ENCODE results near the gene SKAP1. TPM values are rescaled to one million over a fixed set of nuclear protein-coding genes. Genes with fewer than 3 reads are reported as not detected.

Gene SKAP1
- total and polyA plus RNA-seq, 2 donors from 2014 or later = 34.8 to 42.6 TPM

DNA sequence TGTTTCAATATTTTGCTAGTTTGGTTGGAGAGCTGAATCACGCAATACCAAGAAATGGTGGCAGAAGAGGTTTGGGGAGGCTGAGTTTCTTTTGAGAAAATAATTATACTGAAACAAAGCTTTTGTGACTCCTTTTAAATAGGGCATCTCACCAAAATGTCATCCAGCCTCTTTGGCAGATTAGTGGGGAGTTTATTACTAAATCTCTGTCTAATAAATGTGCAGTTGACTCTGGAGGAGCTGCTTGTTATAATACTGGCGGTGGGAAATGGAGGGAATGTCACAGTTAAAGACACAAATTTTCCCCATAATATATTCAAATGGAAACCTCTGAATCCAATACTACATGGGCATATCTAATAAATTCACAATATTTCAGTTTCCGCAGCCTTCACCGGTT lies 277.7 kb downstream of the SKAP1 start:
- TF ChIP-seq, protein P1, sequence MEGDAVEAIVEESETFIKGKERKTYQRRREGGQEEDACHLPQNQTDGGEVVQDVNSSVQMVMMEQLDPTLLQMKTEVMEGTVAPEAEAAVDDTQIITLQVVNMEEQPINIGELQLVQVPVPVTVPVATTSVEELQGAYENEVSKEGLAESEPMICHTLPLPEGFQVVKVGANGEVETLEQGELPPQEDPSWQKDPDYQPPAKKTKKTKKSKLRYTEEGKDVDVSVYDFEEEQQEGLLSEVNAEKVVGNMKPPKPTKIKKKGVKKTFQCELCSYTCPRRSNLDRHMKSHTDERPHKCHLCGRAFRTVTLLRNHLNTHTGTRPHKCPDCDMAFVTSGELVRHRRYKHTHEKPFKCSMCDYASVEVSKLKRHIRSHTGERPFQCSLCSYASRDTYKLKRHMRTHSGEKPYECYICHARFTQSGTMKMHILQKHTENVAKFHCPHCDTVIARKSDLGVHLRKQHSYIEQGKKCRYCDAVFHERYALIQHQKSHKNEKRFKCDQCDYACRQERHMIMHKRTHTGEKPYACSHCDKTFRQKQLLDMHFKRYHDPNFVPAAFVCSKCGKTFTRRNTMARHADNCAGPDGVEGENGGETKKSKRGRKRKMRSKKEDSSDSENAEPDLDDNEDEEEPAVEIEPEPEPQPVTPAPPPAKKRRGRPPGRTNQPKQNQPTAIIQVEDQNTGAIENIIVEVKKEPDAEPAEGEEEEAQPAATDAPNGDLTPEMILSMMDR (IDR thresholded peaks at IDR 0.05; ENCODE audit: borderline replicate concordance, extremely low read depth, insufficient read depth) = no peak
- DNase-seq (no peak), FAIRE-seq (no peak)
- peaks cover 13% of the 10 kb centered on the region for H3K27me3 ChIP-seq (ENCODE audit: control insufficient read depth, insufficient read depth, low read length)
- H3K4me1 ChIP-seq (ENCODE audit: control insufficient read depth in 2 of 3, insufficient read depth in 2 of 3, low read depth in 1 of 3, low read length in 3 of 3) = peaks cover 0 to 3% (median 0%) of the 10 kb centered on the region in 3 donors
- H3K36me3 ChIP-seq (ENCODE audit: control insufficient read depth in 2 of 3, insufficient read depth in 3 of 3, low read length in 3 of 3) = peaks cover 0 to 2% (median 0%) of the 10 kb centered on the region in 3 donors
- H3K9ac ChIP-seq (ENCODE audit: low read length in 3 of 3) = no peak overlapping the region
- H3K9me3 ChIP-seq (ENCODE audit: control insufficient read depth in 2 of 3, insufficient read depth in 1 of 3, low read length in 3 of 3) = no peaks in the 10 kb centered on the region
- H3K27ac ChIP-seq (ENCODE audit: low read depth in 2 of 2, low read length in 2 of 2) = no peak overlapping the region
- H3K4me3 ChIP-seq (ENCODE audit: low read length in 3 of 3) = no peak overlapping the region
- intact Hi-C loops (cut with DNase I) = no loop called here

DNA sequence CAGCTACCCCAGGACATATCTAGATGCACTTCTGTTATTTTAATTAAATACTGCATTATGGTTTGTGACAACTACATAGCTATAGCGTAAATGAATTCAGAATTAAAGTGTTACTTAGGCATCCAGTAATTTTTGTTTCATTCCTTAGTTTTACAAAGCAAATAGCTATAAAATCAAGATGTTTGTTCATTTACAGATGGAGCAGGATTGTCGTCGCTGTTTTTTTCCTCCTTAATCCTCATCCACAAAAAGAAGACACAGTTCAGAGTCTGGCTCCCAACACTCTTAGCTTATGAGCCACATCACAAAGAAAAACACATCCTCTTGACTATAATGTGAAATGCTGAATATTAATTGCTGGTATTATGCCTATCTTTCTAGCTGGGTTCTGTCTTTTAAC lies 278.8 kb downstream of the SKAP1 start:
- Histone ChIP-seq H3K9me3 (ENCODE audit: control insufficient read depth in 2 of 3, insufficient read depth in 1 of 3, low read length in 3 of 3) (no peaks in the 10 kb centered on the region), H3K9ac (ENCODE audit: low read length in 3 of 3) (no peak overlapping the region), H3K36me3 (ENCODE audit: control insufficient read depth in 2 of 3, insufficient read depth in 3 of 3, low read length in 3 of 3) (peaks cover 0 to 2% (median 0%) of the 10 kb centered on the region in 3 donors), H3K4me3 (ENCODE audit: low read length in 3 of 3) (no peak overlapping the region), H3K27me3 (ENCODE audit: control insufficient read depth, insufficient read depth, low read length) (peaks cover 13% of the 10 kb centered on the region), H3K4me1 (ENCODE audit: control insufficient read depth in 2 of 3, insufficient read depth in 2 of 3, low read depth in 1 of 3, low read length in 3 of 3) (peaks cover 0 to 3% (median 0%) of the 10 kb centered on the region in 3 donors), H3K27ac (ENCODE audit: low read depth in 2 of 2, low read length in 2 of 2) (no peak overlapping the region)
- DNase-seq = no peak
- no peak for FAIRE-seq
- intact Hi-C loops (cut with DNase I) = no loop called here
- TF ChIP-seq, protein P1 (IDR thresholded peaks at IDR 0.05; ENCODE audit: borderline replicate concordance, extremely low read depth, insufficient read depth) = no peak

DNA sequence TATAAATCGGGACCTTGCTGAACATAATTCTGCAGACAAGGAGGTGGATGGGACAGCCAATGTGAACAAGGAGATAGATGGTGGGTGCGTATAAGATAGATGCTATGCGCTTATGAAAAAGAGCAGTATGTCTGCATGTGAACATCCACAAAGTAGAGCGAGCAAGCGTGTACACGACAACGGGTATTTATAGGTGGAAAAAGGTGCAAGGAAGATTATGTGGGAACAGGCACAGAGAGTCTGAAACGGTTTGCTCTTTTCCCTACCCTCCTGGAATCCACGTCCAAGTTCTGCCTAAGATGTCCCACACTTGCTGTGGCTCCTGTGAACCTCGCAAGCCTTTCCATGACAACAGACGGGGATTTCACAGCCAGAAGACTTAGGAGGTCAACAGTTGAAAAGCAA lies 279.4 kb downstream of the SKAP1 start:
- Histone ChIP-seq H3K4me3 (ENCODE audit: low read length in 3 of 3) (no peak overlapping the region), H3K9me3 (ENCODE audit: control insufficient read depth in 2 of 3, insufficient read depth in 1 of 3, low read length in 3 of 3) (no peaks in the 10 kb centered on the region), H3K4me1 (ENCODE audit: control insufficient read depth in 2 of 3, insufficient read depth in 2 of 3, low read depth in 1 of 3, low read length in 3 of 3) (peaks cover 0 to 3% (median 0%) of the 10 kb centered on the region in 3 donors), H3K36me3 (ENCODE audit: control insufficient read depth in 2 of 3, insufficient read depth in 3 of 3, low read length in 3 of 3) (peaks cover 0 to 2% (median 0%) of the 10 kb centered on the region in 3 donors), H3K9ac (ENCODE audit: low read length in 3 of 3) (no peak overlapping the region), H3K27ac (ENCODE audit: low read depth in 2 of 2, low read length in 2 of 2) (no peak overlapping the region), H3K27me3 (ENCODE audit: control insufficient read depth, insufficient read depth, low read length) (peaks cover 13% of the 10 kb centered on the region)
- FAIRE-seq = no peak
- intact Hi-C loops (cut with DNase I) = no loop called here
- TF ChIP-seq, protein P1 (IDR thresholded peaks at IDR 0.05; ENCODE audit: borderline replicate concordance, extremely low read depth, insufficient read depth) = no peak
- no peak for DNase-seq

Measured in kidney (tissue), 14 donors.